GM10248 (cell line): ENCODE data around the gene IFNA8.
"Not testable (repeated sequence)": the region's sequence is repeated elsewhere in the genome, so short reads cannot be mapped to it uniquely, and the experiment has no call there.

Experiments used
- CTCF ChIA-PET: fragments of 300-600 bp; sonication (Branson Sonifier 250); formaldehyde crosslinking; extraction: SDS; loops from one replicate; lab custom pipeline; 2021; ENCODE audit warnings: antibody characterized with exemption; lab: Yijun Ruan, JAX
- POLR2A ChIA-PET: fragments of 350-650 bp; sonication (Branson Sonifier 250); formaldehyde crosslinking; extraction: SDS; loops from one replicate; lab custom pipeline; 2020; ENCODE audit warnings: antibody characterized with exemption; lab: Yijun Ruan, JAX
- DNase-seq: peaks from one replicate; pipeline ENCODE4 v3.0.0; 2012; ENCODE audit errors: extremely low spot score
- CTCF ChIP-seq: IDR thresholded peaks from 2 replicates; pipeline ENCODE4 v1.5.1; 2012; ENCODE audit warnings: mild to moderate bottlenecking, low read depth; ENCODE audit errors: extremely low read depth, missing control alignments, control extremely low read depth

Gene IFNA8

GRCh38 chr9:21440139-21440538, 31.2 kb downstream of the IFNA8 start, which contains the start of gene IFNA1:
IFNA1 (plus strand) TSS chr9:21440439; CDS start chr9:21440508, 69 bp downstream.
- POLR2A ChIA-PET, result no interaction called here
- TF ChIP-seq CTCF, result no peak
- CTCF ChIA-PET, result interaction anchor here (1.2 kb wide), 1 partner anchor 9 kb away, joined by 3 read pairs; no protein-coding TSS in a partner anchor
- no peak for DNase-seq

DNA sequence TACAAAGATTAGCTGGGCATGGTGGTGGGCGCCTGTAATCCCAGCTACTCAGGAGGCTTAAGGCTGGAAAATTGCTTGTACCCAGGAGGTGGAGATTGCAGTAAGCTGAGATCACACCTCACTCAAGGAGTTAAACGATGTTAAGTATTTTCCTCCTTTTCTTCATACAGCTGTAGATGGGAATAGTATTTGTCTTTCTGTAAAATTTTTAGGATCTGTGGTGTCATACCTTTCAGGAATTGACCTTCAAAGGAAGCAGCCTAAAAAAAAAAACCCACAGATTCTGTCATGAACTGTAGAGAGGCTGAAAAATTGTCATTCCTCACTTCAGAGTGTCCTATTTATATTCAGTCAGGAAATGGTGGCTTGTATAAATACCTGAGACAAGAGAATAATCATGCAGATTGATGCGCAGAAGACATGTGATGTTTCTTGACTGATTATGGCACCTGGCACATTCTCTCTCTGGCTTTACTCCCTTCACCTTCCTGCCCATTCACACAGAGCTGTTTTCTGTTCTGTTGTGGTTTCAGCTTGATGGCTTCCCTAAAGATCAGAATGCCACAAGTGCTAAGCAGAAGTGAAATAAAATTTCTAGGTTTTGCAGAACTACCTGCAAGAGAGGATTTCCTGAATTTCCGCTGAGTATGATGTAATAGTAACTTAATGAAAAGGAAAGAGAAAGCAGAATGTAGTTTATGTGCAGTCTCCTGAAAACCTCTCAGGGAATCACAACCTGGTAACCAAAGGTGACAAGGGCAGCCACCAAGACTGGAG, 35.1 kb downstream of the IFNA8 start:
- peak; percentile 37 for DNase-seq
- no peak for TF ChIP-seq CTCF
- POLR2A ChIA-PET, result no interaction called here
- CTCF ChIA-PET, result interaction anchor here (1.5 to 4.3 kb wide), 2 partner anchors 9 to 118 kb away, joined by 3 to 24 read pairs; no protein-coding TSS in a partner anchor

GRCh38 chr9:21449312-21449711, 40.4 kb downstream of the IFNA8 start:
- POLR2A ChIA-PET, DNase-seq: not testable (repeated sequence)
- CTCF ChIA-PET, result interaction anchor here (0.9 kb wide), 1 partner anchor 13 kb away, joined by 3 read pairs; no protein-coding TSS in a partner anchor

DNA sequence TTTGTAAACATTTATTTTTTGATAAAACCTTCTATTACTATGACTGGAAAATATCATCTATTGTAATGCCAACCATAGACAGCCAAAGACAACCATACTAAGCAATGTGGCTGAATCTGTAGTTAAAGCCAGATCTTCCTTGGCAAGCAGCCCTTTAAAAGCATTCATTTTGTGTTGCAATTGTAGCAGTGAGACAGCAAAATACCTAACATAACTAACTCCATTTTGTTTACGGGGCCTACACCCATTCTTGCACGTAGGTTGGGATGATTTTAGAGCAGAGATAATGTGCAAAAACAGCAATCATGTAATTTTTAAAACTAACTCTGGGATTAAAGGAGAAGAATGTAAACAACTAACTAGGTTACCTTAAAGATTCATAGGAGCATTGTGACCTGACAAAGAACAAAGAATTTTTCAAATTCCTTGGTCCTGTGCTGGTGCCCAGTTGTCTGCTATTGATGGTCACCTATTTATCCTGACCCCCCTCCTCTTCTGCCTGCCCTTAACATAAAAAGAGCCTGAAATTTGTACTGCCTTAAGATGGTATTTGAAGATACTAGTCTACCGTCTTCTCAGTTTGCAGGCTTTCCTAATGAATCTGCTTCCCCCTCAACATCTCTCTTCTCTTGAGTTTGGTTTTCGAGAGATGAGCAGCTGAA, 41.9 kb downstream of the IFNA8 start:
- ChIA-PET CTCF (no interaction called here), POLR2A (no interaction called here)
- DNase-seq, result no peak
- no peak for TF ChIP-seq CTCF

DNA sequence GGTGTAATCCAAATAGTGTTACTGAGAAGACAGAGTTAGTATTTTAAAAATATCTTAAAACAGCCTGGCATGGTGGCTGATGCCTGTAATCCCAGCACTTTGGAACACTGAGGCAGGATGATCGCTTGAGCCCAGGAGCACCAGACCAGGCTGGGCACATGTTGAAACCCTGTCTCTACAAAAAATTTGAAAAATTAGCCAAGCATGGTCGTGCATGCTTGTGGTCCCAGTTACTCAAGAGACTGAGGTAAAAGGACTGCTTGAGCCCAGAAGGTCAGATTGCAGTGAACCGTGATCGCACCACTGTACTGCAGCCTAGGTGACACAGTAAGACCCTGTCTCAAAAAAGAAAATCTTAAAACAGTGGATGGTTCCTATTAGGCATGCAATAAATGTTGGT, 43.8 kb downstream of the IFNA8 start:
- no peak for DNase-seq
- ChIA-PET CTCF (interaction anchor here (1.1 to 1.7 kb wide), 3 partner anchors 19 to 127 kb away, joined by 3 to 5 read pairs (median 5); no protein-coding TSS in a partner anchor), POLR2A (no interaction called here)
- TF ChIP-seq CTCF, result no peak

DNA sequence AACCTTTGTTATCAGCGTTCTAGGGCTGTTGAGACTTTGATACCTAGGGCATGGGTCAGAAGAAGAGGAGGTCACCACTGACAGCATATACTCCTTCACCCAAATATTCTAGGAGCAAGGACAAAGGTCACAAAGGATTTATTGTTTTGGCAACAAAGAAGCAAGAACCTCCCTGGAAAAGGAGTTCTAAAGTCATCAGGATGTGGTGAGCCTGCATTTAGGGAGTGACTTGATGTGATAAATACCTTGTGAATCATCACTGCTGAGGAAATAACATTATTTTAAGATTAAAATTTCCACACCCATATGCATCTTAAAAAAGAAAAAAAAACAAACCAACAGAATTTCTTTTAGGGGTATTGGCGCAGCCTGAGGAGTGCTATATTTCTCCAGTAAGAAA, 45.2 kb downstream of the IFNA8 start:
- POLR2A ChIA-PET, result no interaction called here
- DNase-seq, result no peak
- TF ChIP-seq CTCF, result no peak
- CTCF ChIA-PET, result interaction anchor here (1.2 to 2.9 kb wide), 4 partner anchors 29 to 255 kb away, joined by 4 to 11 read pairs (median 5); no protein-coding TSS in a partner anchor

DNA sequence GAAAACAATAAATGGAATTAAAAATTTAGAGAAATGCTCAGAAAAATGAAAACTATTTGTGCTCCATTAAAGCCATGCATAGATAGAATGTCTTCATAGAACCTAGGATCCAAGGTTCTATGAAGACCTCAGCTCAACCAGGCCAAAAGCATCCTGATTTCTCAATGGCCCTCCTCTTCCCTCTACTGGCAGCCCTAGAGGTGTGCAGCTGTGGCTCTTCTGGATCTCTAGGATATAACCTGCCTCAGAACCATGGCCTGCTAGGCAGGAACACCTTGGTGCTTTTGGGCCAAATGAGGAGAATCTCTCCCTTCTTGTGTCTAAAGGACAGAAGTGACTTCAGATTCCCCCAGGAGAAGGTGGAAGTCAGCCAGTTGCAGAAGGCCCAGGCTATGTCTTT, 46.4 kb downstream of the IFNA8 start:
- peak; percentile 71 for TF ChIP-seq CTCF
- DNase-seq, result peak; percentile 41
- ChIA-PET CTCF (interaction anchor here (0.7 to 4.5 kb wide), 20 partner anchors 8 to 281 kb away, joined by 3 to 25 read pairs (median 4); no protein-coding TSS in a partner anchor), POLR2A (no interaction called here)
